NCI-H1930 (cell line): ENCODE measurements around the gene BACE2.
"Not testable (repeated sequence)": the region's sequence is repeated elsewhere in the genome, so short reads cannot be mapped to it uniquely, and the experiment has no call there.

Experiments
- DNase-seq, 2 experiments: peaks; one replicate each; lab custom pipeline; 2025; lab: John Stamatoyannopoulos, UW

BACE2 gene

DNA sequence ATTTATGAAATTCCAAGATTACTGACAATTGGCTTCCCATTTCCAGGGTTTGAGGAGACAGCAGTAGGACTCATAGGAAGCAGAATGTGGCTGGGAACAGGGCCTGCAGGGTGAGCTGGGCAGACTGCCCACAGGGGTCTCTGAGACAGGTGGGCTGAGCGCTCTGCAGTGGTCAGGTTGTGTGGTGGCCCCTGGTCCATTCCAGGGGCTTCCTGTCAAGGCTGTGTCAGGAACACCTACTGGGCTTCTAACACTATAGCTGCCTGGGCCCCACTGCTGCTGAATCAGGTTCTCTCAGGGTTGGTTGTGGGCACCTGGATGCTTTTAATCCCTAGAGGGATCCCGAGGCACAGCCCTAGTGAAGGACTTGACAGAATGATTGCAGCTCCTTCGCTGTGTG is 72.1 kb downstream of the BACE2 start:
- DNase-seq, result no peak

DNA sequence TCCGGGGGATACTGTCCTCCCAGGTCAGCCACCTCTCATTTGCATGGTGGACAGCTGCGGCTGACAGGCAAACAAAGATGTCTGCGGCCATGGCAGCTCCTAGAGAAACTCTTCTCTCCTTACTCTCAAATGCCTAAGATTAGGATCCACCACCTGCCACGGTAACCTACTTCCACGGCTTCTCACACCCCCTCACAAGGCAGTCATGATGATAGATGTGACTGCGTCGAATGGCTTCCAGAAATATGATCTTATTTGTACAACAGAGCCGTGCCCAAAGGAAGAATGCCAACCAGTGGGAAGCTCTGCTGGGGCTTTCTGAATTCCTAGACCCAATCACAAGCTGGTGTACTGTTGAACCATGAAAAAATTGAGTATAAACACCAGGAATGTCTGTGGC is 73.4 kb downstream of the BACE2 start:
- DNase-seq, result no peak

DNA sequence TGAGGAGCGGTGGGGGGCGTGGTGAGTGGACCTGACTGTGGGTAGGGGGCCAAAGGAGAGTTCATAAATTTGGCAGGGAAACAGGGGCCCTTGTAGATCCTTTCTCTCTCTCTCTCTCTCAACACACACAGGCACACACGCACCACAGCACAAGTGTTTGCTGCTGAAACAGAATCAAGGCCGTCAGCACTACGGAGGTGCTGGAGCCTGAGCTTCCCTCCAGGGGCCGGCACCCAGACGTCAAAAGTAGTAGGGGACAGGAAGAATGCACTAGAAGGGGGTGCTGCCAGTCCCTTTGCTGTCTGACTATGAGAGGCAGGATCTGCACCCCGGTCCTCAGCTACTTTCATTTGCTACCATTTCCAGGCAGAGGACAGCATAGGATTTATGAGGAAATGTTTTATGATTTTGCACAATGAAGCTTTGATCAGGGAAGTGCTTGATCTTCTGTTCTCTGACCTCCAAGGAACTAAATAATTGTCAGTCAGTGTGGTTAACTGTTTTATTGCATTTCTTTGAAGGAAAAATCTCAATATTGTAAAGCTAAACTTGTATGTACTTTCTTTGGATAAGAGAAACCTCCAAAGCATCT is 74.4 kb downstream of the BACE2 start:
- DNase-seq, result no peak

DNA sequence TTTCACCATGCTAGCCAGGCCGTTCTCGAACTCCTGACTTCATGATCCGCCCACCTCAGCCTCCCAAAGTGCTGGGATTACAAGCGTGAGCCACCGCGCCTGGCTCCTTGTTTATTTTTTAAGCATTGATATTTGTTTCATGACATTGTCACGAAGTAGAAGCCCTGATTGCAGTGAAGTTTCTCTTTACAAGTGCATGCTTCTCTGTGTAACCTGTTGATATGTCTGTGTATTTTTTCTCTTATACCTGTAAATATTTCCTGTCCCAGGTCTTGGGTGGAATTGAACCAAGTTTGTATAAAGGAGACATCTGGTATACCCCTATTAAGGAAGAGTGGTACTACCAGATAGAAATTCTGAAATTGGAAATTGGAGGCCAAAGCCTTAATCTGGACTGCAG is 75.1 kb downstream of the BACE2 start:
- no peak for DNase-seq

DNA sequence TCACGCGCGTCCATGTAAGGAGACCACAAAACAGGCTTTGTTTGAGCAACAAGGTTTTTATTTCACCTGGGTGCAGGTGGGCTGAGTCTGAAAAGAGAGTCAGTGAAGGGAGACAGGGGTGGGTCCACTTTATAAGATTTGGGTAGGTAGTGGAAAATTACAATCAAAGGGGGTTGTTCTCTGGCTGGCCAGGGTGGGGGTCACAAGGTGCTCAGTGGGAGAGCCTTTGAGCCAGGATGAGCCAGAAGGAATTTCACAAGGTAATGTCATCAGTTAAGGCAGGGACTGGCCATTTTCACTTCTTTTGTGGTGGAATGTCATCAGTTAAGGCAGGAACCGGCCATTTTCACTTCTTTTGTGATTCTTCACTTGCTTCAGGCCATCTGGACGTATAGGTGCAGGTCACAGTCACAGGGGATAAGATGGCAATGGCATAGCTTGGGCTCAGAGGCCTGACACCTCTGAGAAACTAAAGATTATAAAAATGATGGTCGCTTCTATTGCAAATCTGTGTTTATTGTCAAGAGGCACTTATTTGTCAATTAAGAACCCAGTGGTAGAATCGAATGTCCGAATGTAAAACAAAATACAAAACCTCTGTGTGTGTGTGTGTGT is 76.4 kb downstream of the BACE2 start:
- DNase-seq, result not testable (repeated sequence)

DNA sequence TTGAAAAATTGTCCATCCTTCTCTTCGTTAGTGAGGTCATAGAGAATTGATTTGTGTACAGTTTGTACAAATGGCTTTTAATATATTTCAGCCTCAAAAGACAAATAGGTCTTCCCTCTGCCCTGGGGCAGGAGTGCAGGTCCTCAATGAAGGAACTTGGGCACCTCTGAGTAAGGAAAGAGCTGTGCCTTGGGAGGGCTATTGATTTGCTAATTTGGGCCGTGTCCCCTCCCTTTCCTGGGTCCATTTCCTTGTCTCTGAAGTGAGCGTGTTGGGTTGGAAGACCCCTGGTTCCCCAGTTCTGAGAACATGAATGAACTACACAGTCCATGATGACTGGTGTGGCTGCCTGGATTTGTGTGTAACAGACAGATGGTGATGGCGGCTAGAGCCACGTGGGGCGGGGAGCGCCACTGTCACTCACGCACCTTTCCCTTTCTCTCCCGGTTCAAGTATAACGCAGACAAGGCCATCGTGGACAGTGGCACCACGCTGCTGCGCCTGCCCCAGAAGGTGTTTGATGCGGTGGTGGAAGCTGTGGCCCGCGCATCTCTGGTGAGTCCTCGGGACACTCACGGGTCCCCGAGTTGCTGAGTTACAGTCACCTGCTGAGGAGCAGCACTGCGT is 77.7 kb downstream of the BACE2 start:
- no peak for DNase-seq

DNA sequence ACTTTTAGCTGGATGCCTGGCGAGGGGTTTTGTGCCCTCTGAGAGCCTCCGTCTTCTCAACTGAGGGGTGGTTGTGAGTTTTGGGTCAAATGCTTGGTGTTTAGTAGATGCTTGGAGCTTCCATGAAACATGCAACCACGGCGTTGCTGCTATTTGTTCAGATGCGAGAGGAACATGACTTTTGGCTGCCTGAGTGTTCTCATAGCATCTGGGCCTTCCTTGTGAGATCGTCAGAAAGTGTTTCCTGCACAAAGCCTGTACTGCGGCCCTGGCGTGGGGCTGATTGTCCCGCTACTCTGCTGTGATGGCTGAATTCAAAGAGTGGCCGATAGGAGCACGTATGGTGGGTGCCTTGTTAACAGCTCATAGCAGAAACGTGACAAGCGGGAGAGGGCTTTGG is 78.8 kb downstream of the BACE2 start:
- no peak for DNase-seq

DNA sequence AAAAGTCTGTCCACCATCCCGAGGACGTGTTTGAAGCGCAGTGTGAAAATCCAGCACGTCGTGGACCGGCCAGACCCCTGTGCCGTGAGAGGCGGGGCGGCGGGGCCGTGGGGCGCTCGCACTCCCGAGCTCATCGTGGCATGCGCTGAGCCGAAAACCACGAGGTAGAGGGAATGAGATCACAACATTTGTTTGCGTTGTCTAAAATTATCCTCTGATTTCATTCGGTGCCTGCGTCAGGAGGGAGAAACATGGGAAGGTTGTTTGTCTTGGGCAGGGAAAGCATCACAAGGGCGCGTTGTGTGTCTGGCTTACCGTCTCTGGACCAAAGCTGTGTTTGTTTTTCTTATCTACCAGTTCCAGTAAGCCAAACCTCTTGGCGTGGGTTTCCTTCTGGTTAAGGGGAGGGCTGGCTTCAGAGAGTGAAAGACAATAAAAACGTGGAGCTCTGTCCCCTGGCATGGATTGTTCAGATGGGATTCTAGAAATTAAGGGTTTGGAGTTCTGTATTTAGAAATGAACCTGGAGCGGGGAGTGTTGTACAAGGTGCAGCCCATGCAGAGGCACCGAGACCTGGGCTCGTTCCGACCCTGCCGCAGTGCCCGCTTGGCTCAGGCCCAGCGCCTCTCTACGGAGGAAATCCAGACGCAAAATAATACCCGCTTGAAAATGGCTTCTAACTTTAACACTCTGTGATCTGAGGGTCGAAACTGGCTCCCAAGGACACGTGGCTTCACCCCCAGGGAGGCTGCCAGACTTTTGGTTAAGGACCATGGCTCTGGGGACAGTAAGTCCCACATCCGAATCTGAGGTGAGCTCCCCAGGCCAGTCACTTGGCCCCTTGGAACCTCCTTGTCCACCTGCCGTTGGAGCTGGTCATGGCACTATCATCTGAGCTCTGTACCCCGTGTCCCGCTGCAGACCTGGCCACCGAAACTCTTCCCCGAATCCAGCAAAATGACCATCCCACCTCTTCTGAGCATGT is 79.9 kb downstream of the BACE2 start:
- DNase-seq, result no peak

DNA sequence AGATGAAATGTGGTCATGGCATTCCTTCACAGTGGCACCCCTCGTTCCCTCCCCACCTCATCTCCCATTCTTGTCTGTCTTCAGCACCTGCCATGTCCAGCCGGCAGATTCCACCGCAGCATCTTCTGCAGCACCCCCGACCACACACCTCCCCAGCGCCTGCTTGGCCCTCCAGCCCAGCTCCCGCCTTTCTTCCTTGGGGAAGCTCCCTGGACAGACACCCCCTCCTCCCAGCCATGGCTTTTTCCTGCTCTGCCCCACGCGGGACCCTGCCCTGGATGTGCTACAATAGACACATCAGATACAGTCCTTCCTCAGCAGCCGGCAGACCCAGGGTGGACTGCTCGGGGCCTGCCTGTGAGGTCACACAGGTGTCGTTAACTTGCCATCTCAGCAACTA is 81.5 kb downstream of the BACE2 start:
- no peak for DNase-seq

DNA sequence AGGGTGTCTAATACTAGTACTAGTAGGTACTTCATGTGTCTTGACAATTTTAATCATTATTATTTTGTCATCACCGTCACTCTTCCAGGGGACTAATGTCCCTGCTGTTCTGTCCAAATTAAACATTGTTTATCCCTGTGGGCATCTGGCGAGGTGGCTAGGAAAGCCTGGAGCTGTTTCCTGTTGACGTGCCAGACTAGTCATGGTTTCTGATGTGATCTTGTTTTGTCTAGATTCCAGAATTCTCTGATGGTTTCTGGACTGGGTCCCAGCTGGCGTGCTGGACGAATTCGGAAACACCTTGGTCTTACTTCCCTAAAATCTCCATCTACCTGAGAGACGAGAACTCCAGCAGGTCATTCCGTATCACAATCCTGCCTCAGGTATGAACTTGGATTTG is 82.6 kb downstream of the BACE2 start:
- no peak for DNase-seq

DNA sequence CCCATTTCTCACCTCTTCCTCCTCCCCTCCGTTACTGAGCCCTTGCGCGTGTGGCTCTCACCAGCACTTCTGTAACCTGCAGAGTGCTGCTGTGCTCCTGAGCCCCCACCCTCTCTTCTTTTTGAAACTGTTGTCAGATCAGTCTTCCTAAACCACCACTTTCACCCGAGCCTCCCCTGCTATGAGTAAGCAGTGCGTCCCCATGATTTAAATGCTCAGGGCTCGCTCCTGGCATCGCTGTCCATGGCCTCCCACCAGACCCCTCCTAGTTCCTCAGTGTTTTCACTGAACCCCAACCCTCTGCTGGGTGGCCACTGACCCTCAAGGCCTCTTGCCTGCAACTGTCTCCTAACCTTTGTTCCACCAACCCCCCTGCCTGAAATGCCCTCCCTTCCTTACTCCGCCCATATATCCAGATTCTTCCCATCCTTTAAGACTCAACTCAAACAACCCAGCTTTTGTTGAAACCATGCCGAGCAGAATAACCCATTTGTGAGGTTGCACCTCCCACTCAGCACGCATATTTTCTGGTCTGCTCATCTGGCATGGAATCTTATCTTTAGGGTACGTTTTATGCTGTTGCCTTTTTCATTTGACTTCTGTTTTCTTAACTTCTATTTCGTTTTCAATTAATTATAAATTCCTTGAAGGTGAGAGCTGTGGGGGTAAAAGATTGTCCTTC is 84.1 kb downstream of the BACE2 start:
- DNase-seq, result no peak

DNA sequence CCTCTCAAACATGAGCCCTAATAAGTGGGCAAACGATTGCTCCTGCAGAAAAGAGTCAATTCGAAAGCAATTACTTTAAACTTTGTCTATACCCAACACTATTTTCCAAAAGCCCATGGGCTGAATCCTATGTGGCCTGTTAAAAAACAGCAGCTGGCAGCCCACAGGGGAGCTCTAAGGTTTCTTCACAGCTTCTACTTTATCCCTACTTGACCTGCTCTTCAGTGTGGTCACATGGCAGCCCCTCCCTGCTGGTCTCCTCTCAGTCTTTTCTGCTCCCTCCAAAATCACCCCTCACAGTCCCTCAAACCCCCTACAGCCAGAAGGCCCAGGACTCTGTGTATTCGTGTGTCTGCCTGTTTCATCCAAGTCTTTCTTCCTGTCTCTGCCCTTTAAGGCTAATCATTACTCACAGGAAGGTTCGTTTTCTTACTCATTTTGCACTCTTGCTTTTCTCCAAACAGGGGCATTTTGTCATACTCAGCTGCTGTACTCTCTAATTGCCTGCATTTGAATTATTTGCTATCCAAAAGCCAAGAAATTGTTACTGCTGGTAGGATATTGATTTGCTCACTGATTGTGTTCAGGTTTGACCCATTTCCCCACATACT is 86.2 kb downstream of the BACE2 start:
- no peak for DNase-seq

DNA sequence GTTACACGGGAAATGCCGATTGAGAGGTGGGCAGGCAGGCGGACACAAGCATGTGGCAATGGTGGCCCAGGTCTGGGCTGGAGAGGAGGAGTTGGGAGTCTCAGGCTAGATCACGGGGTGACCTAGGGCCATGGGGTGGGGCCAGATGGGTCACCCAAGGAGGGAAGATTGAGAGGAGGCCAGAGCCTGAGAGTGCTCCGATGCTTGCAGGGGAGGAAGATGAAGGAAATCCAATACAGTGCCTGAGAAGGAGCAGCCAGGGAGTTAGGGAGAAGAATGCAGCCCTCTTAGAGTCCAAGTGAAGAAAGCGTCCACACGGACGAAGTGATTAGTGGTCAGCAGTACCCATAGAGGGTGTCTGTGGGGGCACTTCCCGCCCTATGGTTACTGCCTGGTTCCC is 87.2 kb downstream of the BACE2 start:
- DNase-seq, result no peak

DNA sequence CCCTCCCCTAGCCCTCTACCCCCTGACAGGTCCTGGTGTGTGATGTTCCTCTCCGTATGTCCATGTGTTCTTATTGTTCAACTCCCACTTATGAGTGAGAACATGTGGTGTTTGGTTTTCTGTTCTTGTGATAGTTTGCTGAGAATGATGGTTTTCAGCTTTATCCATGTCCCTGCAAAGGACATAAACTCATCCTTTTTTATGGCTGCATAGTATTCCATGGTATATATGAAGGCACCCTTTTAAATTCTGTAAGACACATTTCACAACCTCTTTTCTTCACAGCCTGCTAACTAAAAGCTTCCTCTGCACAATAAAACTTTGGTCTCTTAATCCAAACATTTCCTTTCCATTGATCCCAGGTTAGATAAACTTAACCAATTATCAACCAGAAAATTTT is 88.3 kb downstream of the BACE2 start:
- DNase-seq, result not testable (repeated sequence)

DNA sequence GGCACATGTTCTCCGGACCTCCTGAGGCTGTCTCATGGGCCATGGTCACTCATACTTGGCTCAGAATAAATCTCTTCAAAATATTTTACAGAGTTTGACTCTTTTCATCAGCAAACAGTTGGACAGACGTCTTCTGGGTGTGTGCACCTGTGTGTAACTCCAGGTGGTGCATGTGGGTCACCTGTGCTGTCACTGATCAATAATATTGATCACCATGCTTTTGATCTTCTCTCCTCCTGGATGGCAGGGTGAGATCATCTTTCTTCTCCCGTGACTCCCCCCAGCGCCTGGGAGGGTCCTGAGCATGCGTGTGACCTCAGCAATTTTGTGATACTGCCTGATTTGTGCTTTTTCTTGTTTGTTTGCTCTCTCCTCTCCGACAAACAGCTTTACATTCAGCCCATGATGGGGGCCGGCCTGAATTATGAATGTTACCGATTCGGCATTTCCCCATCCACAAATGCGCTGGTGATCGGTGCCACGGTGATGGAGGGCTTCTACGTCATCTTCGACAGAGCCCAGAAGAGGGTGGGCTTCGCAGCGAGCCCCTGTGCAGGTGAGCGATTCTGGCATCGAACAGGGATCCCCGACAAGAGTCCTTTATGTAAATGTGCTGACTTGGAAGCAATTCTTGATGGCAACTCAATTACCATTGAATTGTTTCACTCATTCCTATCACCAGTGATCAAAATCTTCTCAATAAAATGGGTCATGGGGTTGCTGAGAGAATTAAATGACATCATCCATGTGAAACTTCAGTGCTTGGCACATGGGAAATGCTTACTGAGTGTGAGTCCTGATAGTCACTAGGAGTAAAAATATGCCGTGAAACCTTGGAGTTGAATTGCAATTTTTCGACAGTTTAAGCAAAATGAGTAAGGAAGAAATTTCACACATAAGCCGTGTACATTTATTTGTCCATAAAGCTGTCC is 89.1 kb downstream of the BACE2 start:
- DNase-seq, result no peak

DNA sequence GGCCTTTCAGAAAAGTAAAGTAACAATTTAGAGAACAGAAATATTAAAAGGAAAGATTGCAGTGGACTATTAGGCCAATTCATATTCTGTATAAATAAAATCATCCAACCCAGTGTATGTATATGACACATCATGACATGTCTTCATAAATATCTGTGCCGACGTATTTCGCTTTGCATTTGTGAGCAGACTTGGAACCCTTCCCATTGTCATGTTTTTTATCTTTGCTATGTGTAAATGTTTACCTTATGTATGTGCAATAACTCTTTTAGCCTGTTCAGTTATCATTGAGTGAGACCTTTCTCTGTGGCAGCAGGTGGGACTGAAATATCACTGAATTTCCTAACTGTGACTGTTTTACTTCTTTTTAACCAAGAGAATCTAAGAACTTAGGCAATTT is 90.7 kb downstream of the BACE2 start:
- DNase-seq, result peak; percentile 57 to 72

DNA sequence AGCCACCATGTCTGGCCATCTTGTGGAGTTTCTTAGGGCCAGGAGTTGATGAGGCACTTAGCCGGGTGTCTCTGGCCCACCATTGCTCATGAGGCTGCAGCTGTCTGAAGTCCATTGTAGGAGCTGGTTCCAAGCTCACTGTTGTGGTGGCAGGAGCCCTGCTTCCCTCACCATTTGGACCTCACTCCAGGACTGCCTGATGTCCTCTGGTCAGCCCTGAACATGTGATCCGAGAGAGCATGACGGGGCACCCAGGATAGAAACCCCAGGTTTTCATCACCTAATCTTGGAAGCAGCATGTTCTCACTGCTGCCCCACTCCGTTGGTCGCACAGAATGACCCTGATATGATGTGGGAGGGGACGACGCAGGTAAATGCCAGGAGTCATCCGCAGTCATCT is 92.5 kb downstream of the BACE2 start:
- DNase-seq, result no peak

DNA sequence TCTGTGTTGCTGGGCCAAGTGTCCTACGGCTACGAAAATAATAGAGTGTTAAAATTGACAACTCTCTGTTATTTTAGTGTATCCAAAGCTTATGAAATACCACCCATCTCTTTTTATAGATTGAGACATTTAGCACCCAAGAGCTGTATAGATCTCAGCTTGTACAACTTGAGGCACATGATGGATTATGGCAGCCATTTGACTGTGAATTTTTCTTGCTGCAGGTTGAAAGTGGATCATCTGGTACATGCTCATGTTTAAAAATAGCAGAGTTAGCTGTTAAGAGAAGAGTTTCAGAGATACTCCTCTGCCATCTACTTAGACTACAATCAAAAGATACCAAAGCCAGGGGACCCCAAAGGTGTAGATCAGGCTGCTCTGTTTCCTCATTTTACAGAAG is 99.4 kb downstream of the BACE2 start:
- no peak for DNase-seq

DNA sequence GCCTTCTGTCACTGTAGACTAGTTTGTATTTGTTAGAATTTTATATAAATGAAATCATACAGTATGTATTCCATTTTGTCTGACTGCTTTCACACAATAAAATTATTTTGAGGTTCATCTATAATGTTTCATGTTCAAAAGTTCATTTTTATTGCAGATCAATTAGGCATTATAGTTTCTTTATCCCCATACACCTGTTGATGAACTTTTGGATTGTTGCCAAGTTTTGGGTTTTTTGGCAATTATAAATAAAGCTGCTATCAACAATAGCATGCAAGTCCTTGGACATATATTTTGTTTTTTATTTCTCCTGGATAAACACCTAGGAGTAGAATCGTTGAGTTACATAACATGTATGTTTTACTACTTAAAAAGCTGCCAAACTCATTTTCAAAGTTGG is 101.6 kb downstream of the BACE2 start:
- no peak for DNase-seq

DNA sequence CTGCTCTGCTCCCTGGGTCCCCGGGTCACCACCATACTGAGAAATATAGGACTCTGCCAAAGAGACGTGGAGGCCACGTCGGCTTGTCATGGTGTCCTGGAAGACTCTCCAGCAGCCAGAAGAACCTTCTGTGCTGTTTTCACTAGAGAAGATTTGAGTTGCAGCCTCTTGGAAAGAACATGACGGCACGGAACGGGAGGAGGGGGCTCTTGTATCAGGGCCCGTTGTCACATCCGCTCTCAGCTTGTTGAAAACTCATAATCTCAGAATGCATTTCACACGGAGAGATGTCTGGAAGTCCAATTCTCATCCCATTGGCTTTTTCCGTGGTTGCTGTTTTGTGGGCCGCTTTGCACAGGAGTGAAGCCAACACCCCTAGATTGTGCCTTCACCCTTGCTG is 109.2 kb downstream of the BACE2 start:
- DNase-seq, result no peak

DNA sequence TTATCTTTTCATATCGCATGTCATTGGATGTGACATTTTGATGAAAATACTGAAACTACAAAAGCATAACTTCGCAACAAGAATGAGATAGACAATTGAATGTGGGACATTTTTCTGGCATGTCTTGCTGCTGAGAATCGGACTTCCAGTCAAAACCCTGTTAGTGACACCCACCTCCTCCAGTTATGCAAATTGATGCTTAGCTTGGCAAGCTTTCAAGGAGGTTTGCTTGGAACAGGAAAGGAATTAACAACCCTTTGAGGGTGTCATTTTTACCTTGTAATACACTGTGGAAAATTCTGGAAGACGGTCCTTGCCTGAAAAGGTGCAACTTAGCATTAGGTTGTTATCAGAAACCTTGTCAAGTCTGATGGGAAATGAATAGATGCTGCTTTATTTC is 109.9 kb downstream of the BACE2 start:
- DNase-seq, result no peak
